Measurements from ENCODE around the gene CNOT4. TPM values are rescaled to one million over a fixed set of nuclear protein-coding genes. Genes with fewer than 3 reads are reported as not detected.

Gene CNOT4
- total and polyA plus RNA-seq, 2 of the 8 experiments (the other 6 are each of a cell fraction or from before 2014, with no cell fraction given), result 10.9 to 25.8 TPM

DNA sequence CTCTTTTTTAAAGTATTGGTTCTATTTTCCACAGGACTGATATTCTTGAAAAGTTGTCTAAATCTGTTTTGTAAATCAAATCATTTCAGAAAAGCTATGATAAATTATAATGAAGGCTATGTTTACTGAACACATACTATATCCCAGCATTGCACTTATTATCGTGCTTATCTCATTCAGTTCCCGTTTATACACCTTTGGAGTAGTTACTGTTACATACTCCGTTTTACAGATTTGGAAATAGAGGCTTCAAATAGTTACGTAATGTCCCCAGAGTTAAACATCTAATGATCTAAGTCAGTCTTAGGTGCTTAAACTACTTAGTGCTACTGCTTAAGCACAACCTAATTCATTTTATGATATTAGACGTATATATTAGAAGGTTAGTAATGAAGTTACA is 49.0 kb upstream of the CNOT4 start:
- Histone ChIP-seq H3K18ac (ENCODE audit: extremely low read depth, low read length) (no peak overlapping the region), H3K36me3 (ENCODE audit: control insufficient read depth in 2 of 4, insufficient read depth in 4 of 4, low read length in 3 of 4) (no peaks in the 10 kb centered on the region), H3K4ac (replicated peaks; ENCODE audit: insufficient read length, low read depth, low read length) (no peak overlapping the region), H4K91ac (replicated peaks; ENCODE audit: insufficient read length, low read length) (no peak overlapping the region), H4K20me1 (replicated peaks in 1 of 2; ENCODE audit: control insufficient read depth in 1 of 2, insufficient read depth in 2 of 2, low read length in 2 of 2) (no peaks in the 10 kb centered on the region), H2AK5ac (ENCODE audit: low read depth, low read length) (no peak overlapping the region), H3K4me3 (ENCODE audit: extremely low read depth in 1 of 4, insufficient read depth in 2 of 4, low read depth in 3 of 4, low read length in 4 of 4) (peak overlapping the region; percentile 84 to 100 (median 96)), H3K79me2 (ENCODE audit: control insufficient read depth in 1 of 2, insufficient read depth in 2 of 2, low read length in 2 of 2) (peaks cover 3 to 58% of the 10 kb centered on the region in 2 experiments), H3K27me3 (replicated peaks in 1 of 4; ENCODE audit: control insufficient read depth in 3 of 4, extremely low read depth in 1 of 4, insufficient read depth in 3 of 4, low read length in 3 of 4) (no peaks in the 10 kb centered on the region), H2BK20ac (ENCODE audit: low read length) (no peak overlapping the region), H2BK15ac (ENCODE audit: low read length) (no peak overlapping the region), H3K56ac (replicated peaks; ENCODE audit: insufficient read length, low read depth, low read length) (no peak overlapping the region), H4K5ac (ENCODE audit: insufficient read length, low read depth, low read length) (no peak overlapping the region), H2BK5ac (ENCODE audit: low read depth, low read length) (no peak overlapping the region), H3K9ac (replicated peaks in 1 of 4; ENCODE audit: extremely low read depth in 1 of 4, low read depth in 3 of 4, low read length in 3 of 4) (0 out of 7 replicates have a peak overlapping the region, but pooled peaks of 2 of the 4 experiments have one; percentile 98 to 99), H2AFZ (ENCODE audit: low read length) (no peak overlapping the region), H3K4me2 (ENCODE audit: insufficient read depth in 1 of 2, low read depth in 2 of 2, low read length in 2 of 2) (peak overlapping the region; percentile 66 to 75), H3K9me3 (ENCODE audit: insufficient read depth in 2 of 2, low read depth in 1 of 2, low read length in 1 of 2) (no peaks in the 10 kb centered on the region), H3K23ac (ENCODE audit: insufficient read length) (no peak overlapping the region), H3K23me2 (ENCODE audit: low read depth, low read length) (peaks cover 4% of the 10 kb centered on the region; the same call in 1 of the 2 replicates), H2BK120ac (replicated peaks; ENCODE audit: low read depth, low read length) (no peak overlapping the region), H2BK12ac (ENCODE audit: low read depth, low read length) (no peak overlapping the region), H3K79me1 (ENCODE audit: low read depth, low read length) (no peaks in the 10 kb centered on the region), H3K27ac (ENCODE audit: low read depth, low read length) (no peak overlapping the region), H3K4me1 (replicated peaks in 1 of 4; ENCODE audit: control insufficient read depth in 3 of 4, insufficient read depth in 4 of 4, low read length in 3 of 4) (peaks cover 2 to 17% (median 8%) of the 10 kb centered on the region in 4 experiments; a peak in 6 of 7 replicates), H3K14ac (ENCODE audit: insufficient read length) (no peak overlapping the region), H4K8ac (ENCODE audit: extremely low read depth, insufficient read depth, low read length) (no peak overlapping the region)
- 72% methylated on average over 5 of the region's 5 CpGs; no CpG with 5 or more reads in 1 of the 2 experiments for WGBS, 2 experiments (ENCODE audit: extremely low coverage in 1 of 2, insufficient coverage in 1 of 2, insufficient read length in 1 of 2, insufficient replicate concordance in 2 of 2, low coverage in 1 of 2, low lambda C conversion rate in 2 of 2, missing lambda C conversion rate in 1 of 2)
- ChIA-PET CTCF (ENCODE audit: partially characterized antibody) (interaction anchor here (1.0 kb wide), 1 partner anchor 29 kb away, joined by 3 read pairs; no protein-coding TSS in a partner anchor), POLR2A (ENCODE audit: partially characterized antibody) (interaction anchor here (0.7 to 2.0 kb wide), 5 partner anchors 11 to 103 kb away, joined by 3 to 6 read pairs (median 4); partner anchors contain the start of genes CNOT4 and STMP1)
- TF ChIP-seq RNF2 (IDR thresholded peaks at IDR 0.05; ENCODE audit: borderline replicate concordance, low read depth, low read length, missing control alignments, poor library complexity, severe bottlenecking) (no peak), CTBP2 (IDR thresholded peaks at IDR 0.05; ENCODE audit: borderline replicate concordance, insufficient read depth, insufficient read length, low read length) (no peak), JUN (IDR thresholded peaks at IDR 0.05; ENCODE audit: low read depth, low read length) (no peak), SIN3A (conservative IDR thresholded peaks at IDR 0.05 in 1 of 2, IDR thresholded peaks at IDR 0.05 in 1 of 2; ENCODE audit: low read depth in 1 of 2, low read length in 2 of 2) (no peak), RFX5 (IDR thresholded peaks at IDR 0.05; ENCODE audit: borderline replicate concordance, low read depth, low read length) (no peak)
- TF ChIP-seq, protein P1, sequence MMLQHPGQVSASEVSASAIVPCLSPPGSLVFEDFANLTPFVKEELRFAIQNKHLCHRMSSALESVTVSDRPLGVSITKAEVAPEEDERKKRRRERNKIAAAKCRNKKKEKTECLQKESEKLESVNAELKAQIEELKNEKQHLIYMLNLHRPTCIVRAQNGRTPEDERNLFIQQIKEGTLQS (IDR thresholded peaks at IDR 0.05; ENCODE audit: insufficient read depth, low read depth, low read length), result no peak
- FAIRE-seq (no peak), DNase-seq (ENCODE audit: low read depth in 1 of 2, low spot score in 2 of 2) (no peak)
